Duodenal mucosa (tissue), 2 donors: Measurements from ENCODE around the gene PHKA2.

ENCODE experiments used
- H3K27ac ChIP-seq: one replicate; pipeline ENCODE4 v1.7.0; 2013; ENCODE audit warnings: low read depth, low read length
- H3K27me3 ChIP-seq, 2 donors: one replicate each; pipeline ENCODE4 v1.7.0; 2013; ENCODE audit warnings: low read length in 2 of 2, control low read depth in 1 of 2; ENCODE audit not compliant: insufficient read depth in 2 of 2, control insufficient read depth in 1 of 2
- H3K36me3 ChIP-seq, 2 donors: one replicate each; pipeline ENCODE4 v1.7.0; 2013; ENCODE audit warnings: low read length in 2 of 2, control low read depth in 1 of 2; ENCODE audit not compliant: insufficient read depth in 2 of 2, control insufficient read depth in 1 of 2
- H3K4me1 ChIP-seq, 2 donors: one replicate each; pipeline ENCODE4 v1.7.0; 2013; ENCODE audit warnings: low read length in 2 of 2, control low read depth in 1 of 2; ENCODE audit not compliant: insufficient read depth in 2 of 2, control insufficient read depth in 1 of 2
- H3K4me3 ChIP-seq, 2 donors: one replicate each; pipeline ENCODE4 v1.7.0; 2013; ENCODE audit warnings: low read length in 2 of 2, low read depth in 1 of 2
- H3K9ac ChIP-seq, 2 donors: one replicate each; pipeline ENCODE4 v1.7.0; 2013; ENCODE audit warnings: low read length in 2 of 2, low read depth in 1 of 2
- H3K9me3 ChIP-seq, 2 donors: one replicate each; pipeline ENCODE4 v1.7.0; 2013; ENCODE audit warnings: low read length in 2 of 2, control low read depth in 1 of 2; ENCODE audit not compliant: control insufficient read depth in 1 of 2

PHKA2 gene

GRCh38 chrX:18886344-18887161 is 97.4 kb downstream of the PHKA2 start:
- H3K9ac ChIP-seq, result peak overlapping the region; percentile 55 to 63
- no peaks in the 10 kb centered on the region for H3K27me3 ChIP-seq
- H3K4me1 ChIP-seq, result peaks cover 12 to 18% of the 10 kb centered on the region in 2 donors
- H3K27ac ChIP-seq, result peak overlapping the region; percentile 75
- peak overlapping the region; percentile 69 to 71 for H3K4me3 ChIP-seq
- H3K36me3 ChIP-seq, result no peaks in the 10 kb centered on the region
- H3K9me3 ChIP-seq, result no peaks in the 10 kb centered on the region

- H3K27me3 ChIP-seq, result no peaks in the 10 kb centered on the region
- H3K27ac ChIP-seq, result peak overlapping the region; percentile 75
- H3K9ac ChIP-seq, result peak overlapping the region; percentile 55 to 63
- no peaks in the 10 kb centered on the region for H3K36me3 ChIP-seq
- H3K4me1 ChIP-seq, result peaks cover 12 to 18% of the 10 kb centered on the region in 2 donors
- peak overlapping the region; percentile 69 to 71 for H3K4me3 ChIP-seq
- no peaks in the 10 kb centered on the region for H3K9me3 ChIP-seq
Observed at GRCh38 chrX:18886005-18886343, 97.9 kb downstream of the PHKA2 start.

GRCh38 chrX:18885328-18886004 is 98.4 kb downstream of the PHKA2 start:
- Histone ChIP-seq H3K27ac (no peak overlapping the region), H3K27me3 (no peaks in the 10 kb centered on the region), H3K4me1 (peaks cover 12 to 18% of the 10 kb centered on the region in 2 donors), H3K4me3 (peak overlapping the region; percentile 69 to 71), H3K9ac (peak overlapping the region; percentile 55 to 63), H3K9me3 (no peaks in the 10 kb centered on the region), H3K36me3 (no peaks in the 10 kb centered on the region)

- Histone ChIP-seq H3K9me3 (no peaks in the 10 kb centered on the region), H3K4me1 (peaks cover 12 to 18% of the 10 kb centered on the region in 2 donors), H3K36me3 (no peaks in the 10 kb centered on the region), H3K4me3 (no peak overlapping the region), H3K27ac (no peak overlapping the region), H3K27me3 (no peaks in the 10 kb centered on the region), H3K9ac (no peak overlapping the region)
Observed at GRCh38 chrX:18884916-18885315, 99.0 kb downstream of the PHKA2 start.

GRCh38 chrX:18883961-18884765 is 99.8 kb downstream of the PHKA2 start:
- no peaks in the 10 kb centered on the region for H3K27me3 ChIP-seq
- H3K36me3 ChIP-seq, result no peaks in the 10 kb centered on the region
- H3K4me1 ChIP-seq, result peaks cover 12 to 18% of the 10 kb centered on the region in 2 donors
- no peak overlapping the region for H3K4me3 ChIP-seq
- no peak overlapping the region for H3K27ac ChIP-seq
- no peak overlapping the region for H3K9ac ChIP-seq
- no peaks in the 10 kb centered on the region for H3K9me3 ChIP-seq

GRCh38 chrX:18883234-18883960 is 100.5 kb downstream of the PHKA2 start:
- no peaks in the 10 kb centered on the region for H3K9me3 ChIP-seq
- H3K9ac ChIP-seq, result no peak overlapping the region
- no peak overlapping the region for H3K4me3 ChIP-seq
- H3K27me3 ChIP-seq, result no peaks in the 10 kb centered on the region
- H3K4me1 ChIP-seq, result peaks cover 12 to 18% of the 10 kb centered on the region in 2 donors
- no peak overlapping the region for H3K27ac ChIP-seq
- no peaks in the 10 kb centered on the region for H3K36me3 ChIP-seq

GRCh38 chrX:18879144-18879543 is 104.8 kb downstream of the PHKA2 start:
- Histone ChIP-seq H3K27me3 (no peaks in the 10 kb centered on the region), H3K4me3 (no peak overlapping the region), H3K4me1 (peaks cover 0 to 4% of the 10 kb centered on the region in 2 donors), H3K27ac (no peak overlapping the region), H3K9me3 (no peaks in the 10 kb centered on the region), H3K9ac (no peak overlapping the region), H3K36me3 (no peaks in the 10 kb centered on the region)

- Histone ChIP-seq H3K9ac (no peak overlapping the region), H3K27ac (no peak overlapping the region), H3K9me3 (no peaks in the 10 kb centered on the region), H3K4me3 (no peak overlapping the region), H3K27me3 (no peaks in the 10 kb centered on the region), H3K4me1 (peaks cover 0 to 4% of the 10 kb centered on the region in 2 donors), H3K36me3 (no peaks in the 10 kb centered on the region)
Observed at GRCh38 chrX:18877469-18877868, 106.4 kb downstream of the PHKA2 start.

- no peaks in the 10 kb centered on the region for H3K27me3 ChIP-seq
- no peak overlapping the region for H3K27ac ChIP-seq
Observed at GRCh38 chrX:18875256-18875878, 108.5 kb downstream of the PHKA2 start.

More at GRCh38 chrX:18875256-18875878, 108.5 kb downstream of the PHKA2 start:
- Histone ChIP-seq H3K9ac (no peak overlapping the region), H3K4me3 (no peak overlapping the region), H3K4me1 (peaks cover 0 to 4% of the 10 kb centered on the region in 2 donors), H3K9me3 (no peaks in the 10 kb centered on the region), H3K36me3 (no peaks in the 10 kb centered on the region)
